Left hindlimb (tissue), 1 donor: Measurements from ENCODE around the gene BEAN1.
"Not testable (repeated sequence)": the region's sequence is repeated elsewhere in the genome, so short reads cannot be mapped to it uniquely, and the experiment has no call there.

ENCODE experiments used
- DNase-seq: peaks from one replicate; pipeline ENCODE4 v3.0.0-alpha.2; 2018

BEAN1 gene

DNA sequence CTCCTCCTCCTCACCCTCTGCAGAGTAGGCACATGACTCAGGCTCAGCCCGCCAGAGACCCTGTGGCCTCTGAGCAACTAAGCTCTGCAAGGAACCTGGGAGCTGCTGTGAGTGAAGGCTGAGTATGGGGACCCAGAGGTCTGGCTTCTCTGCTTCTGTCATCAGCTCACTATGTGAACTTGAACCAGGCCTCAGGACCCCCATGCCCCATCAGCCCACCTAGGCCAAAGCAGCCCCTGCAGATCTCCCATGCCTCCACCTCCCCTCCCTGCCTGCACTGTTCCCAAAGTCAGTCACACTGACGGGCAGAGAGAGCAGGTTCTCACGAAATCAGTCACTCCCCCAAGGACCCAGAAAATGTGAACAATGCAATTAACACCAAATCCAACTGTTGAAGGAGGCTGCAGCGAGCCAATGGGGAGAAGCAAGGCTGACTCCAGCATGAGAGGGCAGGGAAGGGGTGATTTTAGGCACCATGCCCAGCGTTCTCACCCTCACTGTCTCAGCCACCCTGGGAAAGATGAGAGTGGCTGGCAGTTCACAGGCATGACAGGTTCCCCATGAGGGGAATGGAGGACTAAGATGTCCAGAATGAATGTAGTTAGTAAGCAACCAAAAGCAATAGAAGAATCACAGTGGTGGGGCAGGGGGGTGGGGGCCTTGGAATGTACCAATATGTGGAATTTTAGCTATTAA, 60.6 kb downstream of the BEAN1 start:
- no peak for DNase-seq

DNA sequence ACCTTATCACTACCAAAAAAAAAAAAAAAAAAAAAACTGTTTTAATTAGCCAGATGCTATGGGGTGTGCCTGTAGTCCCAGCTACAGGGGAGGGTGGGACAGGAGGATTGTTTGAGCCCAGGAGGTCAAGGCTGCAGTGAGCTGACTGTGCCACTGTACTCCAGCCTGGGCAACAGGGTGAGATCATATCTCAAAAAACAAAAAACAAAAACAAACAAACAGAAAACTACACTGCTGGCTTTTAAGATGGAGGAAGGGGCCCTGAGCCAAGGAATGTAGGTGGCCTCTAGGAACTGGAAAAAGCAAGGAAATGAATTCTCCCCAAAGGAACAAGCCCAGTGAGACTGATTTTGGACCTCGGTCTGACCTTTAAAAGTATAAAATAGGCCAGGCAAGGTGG, 61.4 kb downstream of the BEAN1 start:
- no peak for DNase-seq

DNA sequence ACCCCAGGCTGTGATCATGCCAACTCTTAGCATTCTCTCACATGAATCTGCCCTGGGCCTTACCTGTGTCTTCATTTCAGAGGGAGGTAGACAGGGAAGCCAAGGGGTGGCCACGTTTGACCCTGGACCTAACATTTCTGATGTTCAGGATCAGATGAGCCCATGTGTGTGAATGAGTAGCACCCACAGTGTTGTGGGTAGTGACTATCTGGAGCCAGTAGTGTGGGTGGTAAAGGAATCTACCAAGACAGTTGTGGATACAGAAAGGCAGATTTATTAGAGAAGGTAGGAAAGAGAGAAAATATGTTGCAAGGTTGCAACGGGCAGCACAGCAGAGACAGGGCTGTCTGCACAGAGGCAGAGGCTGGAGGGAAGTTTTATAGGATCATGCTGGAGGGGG, 62.3 kb downstream of the BEAN1 start:
- DNase-seq: no peak

DNA sequence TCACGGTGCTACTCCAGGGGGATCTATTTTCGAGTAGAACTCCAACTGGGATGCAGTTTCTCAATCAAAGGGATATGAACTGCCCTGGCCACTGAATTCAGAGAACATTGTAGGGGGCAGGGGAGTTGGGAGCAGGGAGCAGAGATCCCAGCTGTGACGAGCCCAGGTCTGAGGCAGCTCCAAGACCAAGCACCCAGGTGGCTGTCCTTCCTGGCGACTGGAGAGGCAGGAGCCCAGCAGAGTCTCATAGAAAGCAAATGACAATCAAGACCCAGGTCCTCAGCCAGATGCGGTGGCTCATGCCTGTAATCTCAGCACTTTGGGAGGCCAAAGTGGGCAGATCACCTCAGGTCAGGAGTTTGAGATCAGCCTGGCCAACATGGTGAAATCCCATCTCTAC, 62.7 kb downstream of the BEAN1 start:
- no peak for DNase-seq

DNA sequence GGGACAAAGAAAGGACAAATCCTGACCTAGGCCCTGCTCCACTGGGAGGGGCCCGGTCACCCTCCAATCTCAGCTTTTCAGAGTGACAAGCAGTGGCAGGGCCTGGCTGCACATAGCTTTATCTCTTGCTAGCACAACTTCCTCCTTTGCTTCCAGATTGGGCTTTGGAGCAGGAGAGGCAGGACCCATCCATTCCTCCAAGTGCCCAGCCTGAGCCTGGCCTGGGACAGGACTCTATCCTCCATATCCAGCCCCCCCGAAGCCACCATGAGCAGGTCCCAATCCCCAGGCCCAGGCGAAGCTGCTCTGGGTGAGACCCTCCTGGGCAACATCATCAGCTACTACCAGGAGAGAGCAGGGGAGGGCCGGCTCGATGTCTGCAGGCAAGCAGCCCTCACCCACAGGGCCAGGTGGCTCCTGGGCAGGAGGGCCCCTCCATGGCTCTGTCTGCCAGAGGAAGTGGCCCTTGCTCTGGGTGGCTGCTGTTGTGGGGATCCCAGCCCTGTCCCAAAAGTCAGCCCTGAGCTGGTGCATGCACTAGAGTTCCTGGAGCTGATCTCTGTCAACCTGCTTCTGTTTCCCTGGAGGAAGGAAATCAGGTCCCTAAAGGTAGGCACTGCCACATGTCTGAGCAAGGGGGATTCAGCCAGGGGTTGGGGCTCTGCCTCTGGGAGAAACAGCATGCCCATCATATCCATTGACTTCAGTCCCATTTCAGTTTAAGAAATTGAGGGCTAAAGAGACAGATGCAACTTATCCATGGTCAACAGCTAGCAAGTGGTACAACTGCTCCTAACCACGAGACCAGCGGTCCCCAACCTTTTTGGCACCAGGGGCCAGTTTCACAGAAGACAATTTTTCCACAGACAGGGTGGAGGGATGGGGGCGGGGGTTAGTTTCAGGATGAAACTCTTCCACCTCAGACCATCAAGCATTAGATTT, 64.0 kb downstream of the BEAN1 start:
- DNase-seq: peak; percentile 12

DNA sequence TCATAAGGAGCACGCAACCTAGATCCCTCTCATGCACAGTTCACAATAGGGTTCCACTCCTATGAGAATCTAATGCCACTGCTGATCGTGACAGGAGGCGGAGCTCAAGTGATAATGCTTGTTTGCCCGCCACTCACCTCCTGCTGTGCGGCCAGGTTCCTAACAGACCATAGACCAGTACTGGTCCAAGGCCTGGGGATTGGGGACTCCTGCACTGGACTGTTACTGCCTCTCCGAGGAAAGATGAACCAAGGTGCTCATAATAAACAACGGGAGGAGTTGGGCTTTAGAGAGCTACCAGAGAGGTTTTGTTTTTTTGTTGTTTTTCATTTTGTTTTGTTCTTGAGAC, 64.6 kb downstream of the BEAN1 start:
- peak; percentile 12 for DNase-seq

DNA sequence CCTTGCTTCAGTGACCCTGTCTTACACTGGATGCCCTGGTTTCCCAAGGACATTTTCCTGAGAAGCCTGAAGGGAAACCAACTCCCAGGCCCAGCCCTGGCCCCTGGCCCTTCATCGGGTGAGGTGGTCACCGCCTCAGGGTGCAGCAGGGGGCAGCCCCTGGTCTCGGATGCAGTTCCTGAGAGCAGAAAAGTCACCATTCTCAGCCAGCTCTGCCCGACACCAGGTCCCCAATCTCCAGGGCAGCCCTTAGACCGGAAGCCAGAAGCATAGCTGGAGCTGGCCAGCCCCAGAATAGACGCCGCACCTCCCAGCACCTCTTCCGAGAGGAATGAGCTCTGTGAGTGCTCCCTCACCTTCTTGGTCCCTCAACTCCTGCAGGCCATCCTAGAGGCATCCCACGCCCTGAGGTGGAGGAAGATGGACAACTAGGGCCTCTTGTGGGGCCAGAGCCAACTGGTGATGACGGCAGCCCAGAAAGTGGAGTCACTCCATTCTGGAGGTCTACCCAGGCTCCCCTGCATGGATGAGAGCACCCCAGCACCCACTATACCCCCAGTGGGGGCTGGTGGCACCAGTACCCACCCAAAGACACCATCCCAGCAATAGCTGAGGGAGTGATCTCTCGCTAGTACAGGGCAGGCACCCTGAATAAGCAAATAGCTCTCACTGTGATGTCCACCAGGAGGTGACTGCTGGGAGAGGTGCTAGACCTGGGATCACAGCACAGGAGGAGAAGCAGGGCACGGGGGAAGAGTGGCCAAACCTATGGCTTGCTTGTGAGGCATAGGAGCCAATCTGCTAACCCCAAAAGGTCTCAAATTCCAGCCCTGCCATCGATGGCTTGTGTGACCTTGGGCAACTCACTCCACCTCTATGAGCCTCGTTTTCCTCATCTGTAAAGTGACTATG, 66.7 kb downstream of the BEAN1 start:
- peak; percentile 20 for DNase-seq

DNA sequence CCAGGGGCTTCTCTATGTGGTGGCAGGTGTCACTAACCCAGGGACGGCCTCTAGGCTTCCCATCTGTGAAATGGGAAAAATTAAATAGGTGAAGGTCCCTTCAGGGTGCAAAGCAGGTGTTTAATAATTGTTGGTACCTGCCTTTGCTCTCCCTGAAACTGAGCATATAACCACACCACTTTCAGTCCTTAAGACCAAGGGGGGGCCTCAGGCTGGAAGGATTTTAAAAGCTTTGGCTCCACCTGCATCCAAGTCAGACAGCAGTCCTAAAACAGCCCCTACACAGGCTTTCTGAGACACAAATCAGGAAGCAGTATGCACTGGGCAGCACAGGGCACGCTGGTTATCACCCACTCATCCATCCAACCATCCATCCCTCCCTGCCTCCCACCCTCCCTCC, 67.8 kb downstream of the BEAN1 start:
- DNase-seq: no peak

DNA sequence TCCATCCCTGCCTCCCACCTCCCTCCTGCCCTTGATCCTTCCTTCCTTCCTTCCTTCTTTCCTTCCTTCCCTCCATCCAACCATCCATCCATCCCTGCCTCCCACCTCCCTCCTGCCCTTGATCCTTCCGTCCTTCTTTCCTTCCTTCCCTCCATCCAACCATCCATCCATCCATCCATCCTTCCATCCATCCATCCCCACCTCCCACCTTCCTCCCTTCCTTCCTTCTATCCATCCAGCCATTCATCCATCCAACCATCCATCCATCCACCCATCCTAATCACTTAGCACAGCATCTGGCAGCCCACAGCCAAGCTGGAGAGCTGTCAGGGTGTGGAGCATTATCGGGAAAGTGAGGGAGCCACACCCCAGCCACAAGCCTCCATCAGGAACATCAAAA, 68.3 kb downstream of the BEAN1 start:
- DNase-seq: no peak

DNA sequence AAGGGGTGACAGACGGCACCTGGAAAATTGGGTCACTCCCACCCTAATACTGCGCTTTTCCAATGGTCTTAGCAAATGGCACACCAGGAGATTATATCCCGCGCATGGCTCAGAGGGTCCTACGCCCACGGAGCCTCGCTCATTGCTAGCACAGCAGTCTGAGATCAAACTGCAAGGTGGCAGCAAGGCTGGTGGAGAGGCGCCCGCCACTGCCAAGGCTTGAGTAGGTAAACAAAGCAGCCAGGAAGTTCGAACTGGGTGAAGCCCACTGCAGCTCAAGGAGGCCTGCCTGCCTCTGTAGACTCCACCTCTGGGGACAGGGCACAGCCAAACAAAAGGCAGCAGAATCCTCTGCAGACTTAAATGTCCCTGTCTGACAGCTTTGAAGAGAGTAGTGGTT, 69.1 kb downstream of the BEAN1 start:
- DNase-seq: not testable (repeated sequence)

DNA sequence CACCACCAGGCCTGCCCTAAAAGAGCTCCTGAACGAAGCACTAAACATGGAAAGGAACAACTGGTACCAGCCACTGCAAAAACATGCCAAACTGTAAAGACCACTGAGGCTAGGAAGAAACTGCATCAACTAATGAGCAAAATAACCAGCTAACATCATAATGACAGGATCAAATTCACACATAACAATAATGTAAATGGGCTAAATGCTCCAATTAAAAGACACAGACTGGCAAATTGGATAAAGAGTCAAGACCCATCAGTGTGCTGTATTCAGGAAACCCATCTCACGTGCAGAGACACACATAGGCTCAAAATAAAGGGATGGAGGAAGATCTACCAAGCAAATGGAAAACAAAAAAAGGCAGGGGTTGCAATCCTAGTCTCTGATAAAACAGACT, 70.8 kb downstream of the BEAN1 start:
- not testable (repeated sequence) for DNase-seq

DNA sequence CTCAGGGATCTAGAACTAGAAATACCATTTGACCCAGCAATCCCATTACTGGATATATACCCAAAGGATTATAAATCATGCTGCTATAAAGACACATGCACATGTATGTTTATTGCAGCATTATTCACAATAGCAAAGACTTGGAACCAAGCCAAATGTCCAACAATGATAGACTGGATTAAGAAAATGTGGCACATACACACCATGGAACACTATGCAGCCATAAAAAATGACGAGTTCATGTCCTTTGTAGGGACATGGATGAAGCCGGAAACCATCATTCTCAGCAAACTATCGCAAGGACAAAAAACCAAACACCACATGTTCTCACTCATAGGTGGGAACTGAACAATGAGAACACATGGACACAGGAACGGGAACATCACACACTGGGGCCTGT, 74.5 kb downstream of the BEAN1 start:
- not testable (repeated sequence) for DNase-seq

DNA sequence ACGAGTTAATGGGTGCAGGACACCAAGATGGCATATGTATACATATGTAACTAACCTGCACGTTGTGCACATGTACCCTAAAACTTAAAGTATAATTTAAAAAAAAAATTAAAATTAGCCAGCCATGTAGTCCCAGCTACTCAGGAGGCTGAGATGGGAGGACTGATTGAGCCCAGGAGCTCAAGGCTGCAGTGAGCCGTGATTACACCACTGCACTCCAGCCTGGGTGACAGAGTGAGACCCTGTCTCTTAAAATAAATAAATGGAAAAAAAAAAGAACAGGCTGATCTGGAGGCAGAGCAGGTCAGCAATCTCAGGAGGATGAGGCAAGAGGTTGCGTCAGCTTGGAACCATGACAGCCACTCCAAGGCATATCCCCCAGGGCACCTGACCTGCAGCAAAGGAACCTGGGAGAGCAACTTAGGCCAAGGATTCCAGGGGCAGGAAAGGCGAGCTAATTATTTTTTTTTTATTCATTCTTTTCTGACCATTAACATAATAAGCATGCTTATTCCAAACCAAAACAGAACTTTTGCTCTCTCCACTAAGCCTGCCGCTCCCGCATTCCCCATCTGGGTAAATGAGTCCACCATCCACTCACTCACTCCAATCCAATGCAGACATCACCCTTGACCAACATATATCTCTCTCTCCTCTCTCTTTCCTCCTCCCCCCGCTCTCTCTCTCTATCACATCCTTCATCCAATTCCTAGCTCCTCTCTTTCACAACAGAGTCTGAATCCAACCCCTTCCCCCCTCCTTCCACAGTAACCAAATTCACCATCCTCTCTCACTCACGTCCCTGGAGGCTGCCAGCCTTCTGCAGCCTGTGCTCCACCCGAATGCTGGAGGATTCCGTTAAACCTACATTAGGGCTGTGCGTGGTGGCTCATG, 75.2 kb downstream of the BEAN1 start:
- DNase-seq: peak; percentile 17

DNA sequence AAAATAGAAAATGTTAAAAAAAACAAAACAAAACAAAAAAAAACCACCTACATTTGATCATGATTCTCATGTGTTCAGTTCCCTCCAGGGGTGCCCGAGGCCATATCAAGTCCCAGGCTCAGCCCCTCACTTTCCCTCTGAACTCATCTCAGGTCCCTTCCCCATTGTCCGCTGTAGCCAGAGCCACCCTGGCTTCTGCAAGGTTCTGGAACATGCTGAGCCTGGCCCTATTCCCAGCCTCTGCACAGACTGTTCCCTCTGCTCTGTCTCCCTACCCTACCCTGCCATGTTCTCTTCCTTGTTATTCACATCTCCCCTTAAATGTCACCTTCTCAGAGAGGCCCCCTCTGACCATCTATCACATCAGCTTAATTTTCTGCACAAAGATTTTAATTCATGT, 75.9 kb downstream of the BEAN1 start:
- no peak for DNase-seq

DNA sequence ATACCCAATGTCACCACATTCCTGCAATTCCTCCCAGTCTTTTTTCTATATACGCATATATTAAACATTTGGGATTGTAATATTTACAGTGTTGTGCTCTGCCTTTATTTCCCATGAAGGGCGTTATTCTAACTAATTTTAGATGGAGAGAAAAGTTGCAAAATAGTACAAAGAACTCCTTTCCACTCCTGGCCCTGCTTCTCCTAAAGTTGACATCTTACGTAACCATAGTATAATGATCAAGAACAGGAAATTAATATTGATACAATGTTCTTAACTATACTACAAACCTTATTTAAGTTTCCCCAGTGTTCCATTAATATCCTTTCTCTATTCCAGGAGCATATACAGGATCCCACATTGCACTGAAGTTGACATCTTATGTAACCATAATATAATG, 76.5 kb downstream of the BEAN1 start:
- no peak for DNase-seq

DNA sequence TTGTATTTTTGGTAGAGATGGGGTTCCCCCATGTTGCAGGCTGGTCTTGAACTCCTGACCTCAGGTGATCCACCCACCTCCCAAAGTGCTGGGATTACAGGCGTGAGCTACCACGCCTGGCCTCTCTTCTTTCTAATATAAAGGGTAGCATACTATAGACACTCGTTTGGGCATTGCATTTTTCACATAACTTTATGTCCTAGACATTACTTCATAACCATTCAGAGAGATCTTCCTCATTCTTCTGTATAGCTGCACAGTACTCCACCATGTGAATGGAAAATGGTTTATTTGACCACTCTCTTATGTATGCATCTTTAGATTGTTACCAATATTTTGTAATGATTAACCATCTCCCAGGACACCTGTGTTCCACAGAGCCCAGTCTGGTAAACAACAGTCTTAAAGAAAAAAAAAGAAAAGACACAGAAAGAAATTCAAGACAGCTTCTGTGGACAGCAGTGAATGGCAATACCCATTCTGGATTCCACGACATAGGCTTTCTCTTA, 80.7 kb downstream of the BEAN1 start:
- no peak for DNase-seq

DNA sequence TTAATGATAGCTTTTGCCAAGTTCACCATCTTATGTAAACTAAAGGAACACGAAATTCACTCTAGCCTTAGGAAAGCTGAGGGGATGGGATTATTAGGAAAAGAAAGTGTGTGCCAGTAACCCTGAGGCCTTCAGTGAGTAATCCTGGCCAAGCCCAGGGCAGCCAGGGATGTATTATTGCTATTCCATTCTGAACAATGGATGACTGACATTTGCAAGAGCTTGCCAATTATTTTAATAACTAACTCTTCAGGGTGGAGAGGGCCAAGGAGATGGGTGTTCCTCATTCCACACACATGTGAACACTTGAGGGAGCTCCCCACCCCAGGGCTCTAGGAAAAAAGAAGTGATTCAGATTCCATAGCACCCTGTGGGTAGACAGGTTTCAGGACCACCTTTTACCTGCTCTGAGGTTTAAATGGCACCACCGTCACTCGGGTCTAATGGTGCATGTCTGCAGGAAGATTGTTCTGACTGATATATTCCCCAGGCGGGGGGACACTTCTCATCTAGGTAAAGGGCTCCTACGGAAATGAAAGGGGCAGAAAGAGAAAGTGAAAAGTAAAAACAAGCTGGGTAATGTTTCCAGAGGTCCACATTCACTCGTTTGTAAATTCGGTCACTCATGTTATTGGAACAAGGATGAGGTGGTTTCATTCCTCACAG, 81.3 kb downstream of the BEAN1 start:
- DNase-seq: no peak

DNA sequence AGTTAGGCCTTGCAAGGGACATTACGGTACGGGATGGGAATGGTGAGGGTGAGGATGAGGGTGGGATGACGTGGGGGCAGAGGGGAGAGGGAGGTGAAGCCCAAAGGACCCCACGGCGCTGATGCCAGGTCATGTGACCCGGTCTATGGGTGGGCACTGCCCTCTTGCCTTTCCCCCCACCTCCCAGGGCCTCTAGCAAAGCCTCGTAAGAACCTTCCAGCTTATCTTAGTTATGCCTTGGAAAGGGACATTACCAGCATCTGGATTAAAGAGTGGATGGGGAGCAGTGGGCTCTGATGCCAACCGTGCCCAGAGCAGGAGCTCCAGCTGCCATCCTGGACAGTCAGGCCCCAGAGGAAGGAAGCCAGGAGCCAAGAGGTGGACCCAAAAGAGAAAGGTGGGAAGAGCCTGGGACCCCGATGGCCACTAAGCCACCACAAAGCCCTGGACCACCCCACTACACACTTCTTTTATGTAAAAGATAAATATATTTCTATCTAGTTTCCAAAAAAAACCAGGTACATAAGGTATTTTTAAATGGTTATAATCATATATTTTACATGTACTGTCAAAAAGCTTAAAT, 81.9 kb downstream of the BEAN1 start:
- DNase-seq: no peak

DNA sequence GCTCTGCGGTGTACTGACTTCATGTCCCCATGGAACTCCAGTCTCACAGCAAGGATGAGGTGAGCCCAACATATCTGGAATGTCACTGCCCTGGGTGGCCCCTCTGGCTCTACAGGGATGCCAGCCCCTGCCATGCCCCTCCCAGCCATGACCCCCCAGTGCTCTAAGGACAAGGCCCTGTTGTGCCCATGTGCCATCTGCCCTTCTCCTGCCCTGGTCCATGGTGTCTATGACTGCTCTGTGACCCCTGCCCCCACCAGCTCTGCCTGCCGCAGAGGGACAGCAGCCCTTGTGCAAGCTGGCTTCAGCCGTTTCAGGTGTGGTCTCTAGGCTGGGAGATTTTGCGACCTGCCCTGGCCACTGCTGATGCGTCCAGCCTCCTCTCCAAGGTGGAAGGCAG, 82.5 kb downstream of the BEAN1 start:
- no peak for DNase-seq

DNA sequence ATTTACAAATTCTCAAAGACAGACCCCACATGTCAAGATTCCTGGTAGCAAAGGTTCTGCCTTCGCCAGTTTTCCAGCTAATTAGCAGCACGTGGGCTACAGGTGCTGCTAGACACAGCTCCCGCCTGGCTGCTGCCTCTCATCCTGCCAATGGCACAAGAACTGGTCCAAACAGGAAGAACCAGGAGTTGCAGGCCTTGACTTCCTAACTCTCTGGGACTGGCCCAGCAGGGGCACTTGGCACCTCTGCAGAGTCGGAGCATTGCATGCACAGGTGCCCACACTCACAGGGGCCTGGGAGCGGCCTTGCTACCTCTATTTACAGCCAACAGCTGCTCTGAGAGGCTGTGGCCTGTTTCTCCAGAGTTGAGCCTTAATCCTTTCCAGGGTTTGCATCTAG, 83.2 kb downstream of the BEAN1 start:
- DNase-seq: no peak
